LoVo (cell line): ENCODE measurements around the gene GPT2.
A peak's percentile ranks its signal among the peaks of the same experiment; 100 is the strongest.

Source experiments
- DNase-seq: peaks from one replicate; pipeline ENCODE4 v3.0.0-alpha.2; 2016; ENCODE audit warnings: low spot score

GPT2 gene

DNA sequence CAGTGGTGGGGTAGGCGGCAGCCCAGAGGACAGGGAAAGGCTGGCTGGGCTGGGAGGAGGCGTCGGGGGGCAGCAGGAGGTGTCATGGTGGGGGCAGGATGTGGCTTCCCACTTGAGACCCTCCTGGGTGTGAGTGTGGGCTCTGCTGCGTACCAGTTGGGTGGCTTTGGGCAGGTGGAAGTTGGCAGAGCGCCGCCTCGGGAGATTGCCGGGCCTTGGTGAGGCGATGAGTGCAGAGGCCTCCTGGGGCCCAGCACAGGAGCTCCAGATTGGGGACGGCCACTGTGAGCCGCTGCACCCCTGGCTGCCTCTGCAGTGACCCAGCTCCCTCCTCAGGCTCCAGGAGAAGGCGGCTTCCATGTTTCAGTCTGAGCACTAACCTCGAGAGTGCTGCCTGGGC is 13.8 kb downstream of the GPT2 start:
- no peak for DNase-seq

- no peak for DNase-seq
Measured at GRCh38 chr16:46899443-46900143, 15.4 kb downstream of the GPT2 start.

DNA sequence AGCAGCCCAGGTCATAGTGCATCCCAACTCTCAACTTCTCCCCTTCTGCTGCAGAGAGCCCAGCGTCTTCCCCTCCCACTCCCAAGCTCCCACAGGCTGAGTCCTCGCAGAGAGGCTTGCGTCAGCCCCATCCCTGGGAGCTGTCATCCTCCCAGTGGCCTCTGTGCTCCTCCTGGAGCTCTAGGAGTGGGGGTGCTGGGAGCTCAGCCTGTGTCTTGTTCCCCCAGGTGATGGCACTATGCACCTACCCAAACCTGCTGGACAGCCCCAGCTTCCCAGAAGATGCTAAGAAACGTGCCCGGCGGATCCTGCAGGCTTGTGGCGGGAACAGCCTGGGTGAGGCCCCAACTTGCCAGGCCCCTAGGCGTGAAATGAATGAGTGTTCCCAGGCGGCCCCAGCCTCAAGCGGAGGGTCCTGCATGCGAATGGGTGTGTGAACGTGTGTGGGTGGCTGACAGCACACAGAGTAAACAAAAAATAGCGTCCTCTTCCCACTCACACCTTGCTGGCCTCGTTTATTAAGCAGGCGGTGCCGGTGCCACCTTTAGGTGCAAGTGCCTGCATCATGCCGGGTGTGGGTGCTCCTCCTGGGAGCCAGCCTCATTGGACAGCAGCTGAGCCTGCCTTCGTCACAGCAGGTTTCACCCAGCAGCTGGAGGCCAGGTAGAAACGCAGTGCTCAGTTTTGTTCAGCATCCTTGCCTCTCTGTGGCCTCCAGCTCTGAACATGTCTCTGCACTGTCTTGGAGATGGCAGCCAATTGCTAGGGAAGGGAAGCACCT is 16.5 kb downstream of the GPT2 start:
- no peak for DNase-seq

DNA sequence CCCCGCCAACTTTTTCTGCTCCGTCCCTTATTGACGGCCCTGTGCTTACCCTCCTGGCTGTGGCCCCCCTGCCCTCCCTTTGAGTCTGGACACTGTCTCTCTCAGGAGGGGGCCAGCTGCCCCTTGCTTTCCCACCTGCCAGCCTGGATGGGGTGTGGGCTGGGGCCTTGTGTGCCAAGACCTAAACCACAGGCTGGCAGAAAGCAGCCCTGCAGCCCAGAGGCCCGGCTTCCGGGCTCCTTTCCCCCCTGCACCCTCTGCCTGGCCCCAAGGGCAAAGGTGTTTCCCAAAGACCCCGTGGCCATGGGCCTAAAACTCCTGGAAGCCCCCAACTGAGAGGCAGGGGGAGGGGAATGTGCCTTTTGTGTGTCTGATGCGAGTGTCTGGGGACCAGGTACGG is 17.5 kb downstream of the GPT2 start:
- DNase-seq: no peak

DNA sequence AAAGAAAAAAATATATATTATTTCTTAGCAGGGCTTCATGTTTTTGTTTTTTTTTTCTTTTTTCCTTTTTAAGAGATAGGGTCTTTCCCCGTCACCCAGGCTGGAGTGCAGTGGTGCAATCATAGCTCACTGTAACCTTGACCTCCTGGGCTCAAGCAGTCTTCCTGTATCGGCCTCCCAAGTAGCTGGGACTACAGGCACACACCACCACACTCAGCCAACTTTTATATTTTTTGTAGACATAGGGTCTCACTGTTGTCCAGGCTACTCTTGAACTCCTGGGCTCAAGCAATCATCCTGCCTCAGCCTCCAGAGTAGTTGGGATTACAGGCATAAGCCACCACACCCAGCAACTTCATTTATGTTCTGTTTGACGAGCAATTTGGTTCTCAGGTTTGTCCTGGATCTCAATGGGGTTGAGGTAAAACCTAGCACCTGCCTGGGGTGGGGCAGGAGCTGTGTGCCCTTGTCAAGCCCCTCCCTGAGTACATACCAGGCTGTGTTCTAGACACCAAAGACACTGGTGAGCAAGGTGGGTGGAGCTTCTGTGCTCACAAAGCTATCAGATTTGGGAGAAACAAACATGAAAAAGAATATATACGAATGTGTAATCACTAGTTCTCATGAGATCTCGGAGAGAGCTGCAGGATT is 19.2 kb downstream of the GPT2 start:
- no peak for DNase-seq

DNA sequence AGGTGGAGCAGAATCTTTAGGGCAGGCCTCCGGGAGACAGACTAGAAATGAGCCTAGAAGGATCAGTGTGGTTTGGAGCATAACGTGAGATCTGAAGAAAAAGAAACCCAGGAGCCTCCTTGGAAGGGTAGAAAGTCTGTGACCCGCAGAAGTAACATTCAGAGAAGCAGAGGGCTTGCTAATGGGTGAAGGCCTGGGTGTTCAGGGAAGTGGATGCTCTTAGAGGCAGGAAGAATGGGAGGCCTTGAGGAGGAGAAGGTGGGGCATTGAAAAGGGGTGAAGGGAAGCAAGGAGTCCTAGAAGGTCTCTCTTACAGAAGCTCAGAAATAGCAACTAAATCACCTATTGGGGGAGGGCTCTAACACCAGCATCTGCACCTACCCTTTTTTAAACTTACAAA is 20.3 kb downstream of the GPT2 start:
- DNase-seq: no peak

DNA sequence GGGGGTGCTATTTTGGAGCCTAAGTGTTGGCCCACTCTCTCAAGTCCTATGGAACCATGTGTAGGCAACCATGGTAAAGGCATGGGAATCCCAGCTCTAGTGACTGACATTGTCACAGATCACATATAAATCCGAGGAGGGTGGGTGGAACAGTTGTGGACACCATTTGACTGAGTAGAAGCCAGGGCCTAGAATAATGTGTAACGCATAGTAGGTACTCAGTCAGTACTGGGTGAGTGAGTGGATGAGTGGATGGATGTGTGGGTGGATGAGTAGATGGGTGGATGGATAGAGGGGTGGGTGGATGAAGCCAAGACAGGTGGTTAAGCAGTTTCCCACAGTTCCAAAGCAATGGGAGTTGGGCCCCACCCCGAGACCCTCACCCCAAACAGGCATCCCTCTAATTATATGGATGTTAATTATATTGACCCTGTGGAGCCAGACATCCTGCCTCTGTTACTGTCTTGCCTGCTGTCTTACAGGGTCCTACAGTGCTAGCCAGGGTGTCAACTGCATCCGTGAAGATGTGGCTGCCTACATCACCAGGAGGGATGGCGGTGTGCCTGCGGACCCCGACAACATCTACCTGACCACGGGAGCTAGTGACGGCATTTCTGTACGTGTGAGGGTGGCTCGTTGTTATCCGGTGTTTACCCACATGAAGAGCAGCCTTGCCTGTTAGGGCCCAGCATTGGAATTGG is 22.3 kb downstream of the GPT2 start:
- no peak for DNase-seq

DNA sequence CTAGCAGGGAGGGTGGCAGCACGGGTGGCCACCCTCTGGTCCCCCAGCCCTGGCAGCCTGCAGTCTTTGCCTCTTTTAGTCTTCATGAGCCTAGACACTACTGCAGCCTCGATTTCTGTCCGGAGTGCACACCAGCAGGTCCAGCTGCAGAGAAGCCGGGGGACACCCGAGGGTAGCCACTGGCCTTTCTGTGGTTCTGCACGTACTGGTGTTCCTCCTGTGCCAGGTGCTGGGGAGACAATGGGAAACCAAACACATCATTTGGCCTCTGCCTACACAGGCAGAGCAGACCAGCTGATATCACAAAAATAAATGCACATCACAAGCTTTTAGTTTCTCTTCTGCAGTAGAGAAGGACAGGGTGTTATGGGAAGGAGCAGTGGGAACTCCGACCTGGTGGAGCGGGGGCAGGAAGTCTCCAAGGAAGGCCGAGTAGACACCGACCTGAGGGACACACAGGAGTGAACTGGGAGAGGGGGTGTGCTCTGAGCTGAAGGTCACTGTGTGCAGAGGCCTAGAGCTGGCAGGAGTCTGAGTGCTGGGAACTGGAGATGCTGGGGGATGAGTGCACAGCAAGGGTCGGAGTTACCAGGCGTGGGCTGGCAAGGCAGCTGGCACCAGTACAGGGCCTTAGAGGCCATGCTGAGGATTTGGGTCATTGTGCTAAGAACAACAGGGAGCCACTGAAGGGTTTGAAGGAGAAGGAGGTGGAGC is 23.1 kb downstream of the GPT2 start:
- DNase-seq: no peak

GRCh38 chr16:46908540-46909372 is 24.6 kb downstream of the GPT2 start:
- peak; percentile 53 for DNase-seq

GRCh38 chr16:46911038-46911437 is 26.9 kb downstream of the GPT2 start:
- DNase-seq: no peak

DNA sequence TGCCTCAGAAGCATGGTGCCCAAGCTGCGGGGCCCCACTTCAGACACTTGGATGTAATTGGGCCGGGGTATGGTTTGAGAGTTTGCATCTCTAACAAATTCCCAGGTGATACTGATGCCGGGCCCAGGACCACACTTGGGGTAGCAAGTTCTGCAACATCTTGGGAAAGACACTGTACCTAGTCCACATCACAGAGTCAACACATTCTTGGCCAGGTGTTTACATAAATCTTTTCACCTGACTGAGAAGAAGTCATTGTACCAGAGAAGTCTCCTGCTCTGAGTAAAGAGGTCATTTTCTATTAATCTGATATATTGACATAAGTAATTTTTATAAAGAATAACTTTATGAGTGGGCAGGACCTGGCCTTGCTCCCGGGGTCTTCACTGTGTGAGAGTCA is 27.5 kb downstream of the GPT2 start:
- no peak for DNase-seq

DNA sequence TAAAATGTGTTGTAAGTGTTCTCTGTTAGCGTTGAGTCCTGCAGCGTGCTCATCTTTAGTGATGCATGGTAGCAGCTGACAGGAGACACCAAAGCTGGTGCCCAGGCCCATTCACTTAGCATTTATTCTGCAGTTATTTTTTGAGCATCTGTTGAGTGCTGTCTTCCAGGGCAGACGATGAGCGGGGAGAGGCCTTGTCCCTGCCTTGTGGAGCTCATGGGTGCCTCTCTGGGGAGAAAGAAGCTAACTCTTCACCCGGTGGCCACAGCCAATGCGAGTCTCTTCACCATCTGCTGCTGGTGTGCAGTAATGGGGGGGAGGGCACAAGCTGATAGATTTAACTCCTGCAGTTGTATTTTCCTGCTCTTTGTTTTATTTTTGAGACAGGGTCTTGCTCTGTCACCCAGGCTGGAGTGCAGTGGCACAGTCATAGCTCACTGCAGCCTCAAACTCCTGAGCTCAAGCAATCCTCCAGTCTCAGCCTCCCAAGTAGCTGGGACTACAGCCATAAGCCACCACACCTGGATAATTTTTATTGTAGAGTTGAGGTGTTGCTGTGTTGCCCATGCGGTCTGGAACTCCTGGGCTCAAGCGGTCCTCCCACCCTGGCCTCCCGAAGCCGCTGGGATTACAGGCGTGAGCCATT is 30.5 kb downstream of the GPT2 start:
- no peak for DNase-seq

DNA sequence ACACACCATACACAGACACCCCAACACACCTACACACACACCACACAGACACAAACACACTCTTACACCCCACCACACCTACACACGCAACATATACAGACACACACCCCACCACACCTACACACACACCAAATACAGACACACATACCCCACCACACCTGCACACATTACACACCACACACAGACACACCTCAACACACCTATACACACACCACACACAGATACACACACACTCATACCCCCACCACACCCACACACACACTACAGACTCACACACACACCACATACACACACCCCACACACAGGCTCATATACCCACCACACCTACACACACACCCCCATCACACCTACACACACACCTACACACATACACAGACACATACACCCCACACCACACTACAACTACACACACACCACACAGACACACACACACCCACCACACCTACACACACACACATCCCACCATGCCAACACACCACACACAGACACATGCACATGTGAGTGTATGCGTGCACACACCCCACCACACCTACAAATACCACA is 31.4 kb downstream of the GPT2 start:
- no peak for DNase-seq

DNA sequence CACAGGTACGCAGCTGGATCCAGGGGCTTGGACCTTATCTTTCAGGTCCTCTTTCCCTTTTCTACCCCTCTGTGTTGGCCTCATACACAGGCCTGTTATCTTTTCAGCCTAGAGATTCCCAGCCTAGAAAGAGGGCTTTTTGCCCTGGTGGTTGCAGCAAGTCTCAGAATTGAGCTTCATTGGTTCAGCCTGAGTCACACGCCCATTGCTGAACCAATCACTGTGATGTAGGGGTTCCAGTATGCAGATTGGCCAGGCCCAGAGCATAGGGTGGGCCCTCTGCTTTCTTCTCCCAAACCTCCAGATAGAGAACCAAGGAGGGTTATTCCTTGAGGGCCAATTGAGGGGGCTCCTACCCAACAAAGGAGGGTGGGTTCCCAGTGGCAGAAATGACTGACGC is 32.8 kb downstream of the GPT2 start:
- no peak for DNase-seq

- no peak for DNase-seq
Measured at GRCh38 chr16:46918400-46918799, 34.2 kb downstream of the GPT2 start.

DNA sequence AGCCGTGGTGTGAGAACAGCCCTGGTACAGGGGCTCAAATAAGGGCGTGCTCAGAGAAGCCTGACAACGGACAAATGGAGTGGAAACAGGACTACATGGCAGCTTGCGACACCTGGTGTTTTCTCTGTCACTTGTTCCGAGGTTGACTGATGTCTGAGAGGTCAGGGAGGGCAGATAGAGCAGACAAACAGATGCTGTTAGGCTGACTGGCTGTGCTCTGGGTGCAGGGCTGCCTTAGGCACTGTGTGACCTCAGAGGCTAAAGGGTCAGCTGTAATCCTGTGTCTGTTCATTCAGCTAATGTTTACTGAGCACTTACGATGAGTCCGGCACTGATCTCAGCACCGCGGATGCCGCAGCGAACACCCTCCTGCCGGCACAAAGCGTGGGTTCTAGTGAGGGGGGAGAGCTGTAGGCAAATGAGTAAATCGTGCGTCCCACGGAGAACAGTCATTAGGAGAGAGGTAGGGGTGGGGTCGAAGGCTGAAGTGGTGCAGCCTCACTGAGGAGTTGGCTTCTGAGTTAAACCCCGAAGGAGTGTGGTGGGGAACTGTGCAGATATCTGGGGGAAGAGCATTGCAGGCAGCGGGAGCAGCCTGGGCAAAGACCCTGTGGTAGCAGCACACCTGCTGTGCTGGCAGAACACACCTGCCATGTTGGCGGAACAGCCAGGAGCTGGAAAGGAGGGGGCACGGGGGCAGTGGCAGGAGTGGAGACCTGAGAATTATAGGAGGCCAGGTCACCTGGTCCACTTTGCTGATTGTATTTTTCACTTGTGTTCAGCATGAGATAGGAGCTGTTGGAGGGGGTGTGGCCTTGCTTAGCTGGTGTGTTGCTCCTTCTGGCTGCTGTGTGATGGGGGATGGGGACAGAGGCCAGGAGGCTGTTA is 35.0 kb downstream of the GPT2 start:
- DNase-seq: no peak

DNA sequence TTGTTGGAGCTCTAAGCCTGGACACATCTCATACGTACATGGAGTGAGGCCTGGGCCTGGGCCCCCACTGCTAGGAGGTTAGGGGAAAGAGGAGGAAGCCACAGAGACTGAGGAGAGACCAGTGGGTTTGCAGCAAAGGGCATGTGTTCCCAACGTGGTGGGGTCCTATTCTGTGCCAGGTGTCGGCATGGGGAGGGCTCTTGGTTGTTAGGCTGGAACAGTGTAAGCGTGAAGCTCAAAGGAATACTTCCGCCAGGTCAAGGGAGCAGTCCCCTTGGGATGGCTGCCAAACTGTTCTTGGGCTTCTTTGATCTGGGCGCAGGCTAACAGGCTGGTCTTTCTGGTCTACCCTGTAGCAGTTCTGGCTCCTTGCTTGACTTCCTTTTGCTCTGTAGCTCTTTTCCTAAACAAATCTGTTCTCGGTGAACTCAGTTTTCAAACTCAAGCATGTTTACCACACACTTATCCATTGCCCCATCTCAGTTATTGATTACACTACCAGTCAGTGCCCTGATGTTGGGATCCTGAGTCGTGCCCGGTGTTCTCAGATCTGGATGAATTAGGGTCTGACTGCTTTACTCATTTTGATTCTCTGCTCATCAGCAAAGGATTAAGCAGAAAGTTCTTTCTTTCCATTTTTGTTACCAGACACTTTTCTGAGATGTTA is 36.4 kb downstream of the GPT2 start:
- DNase-seq: no peak

- no peak for DNase-seq
Measured at GRCh38 chr16:46922239-46922638, 38.1 kb downstream of the GPT2 start.
